DLD1 (cell line): Measurements from ENCODE around the gene CENPS.

Experiments used
- in situ Hi-C: cut with HindIII; loops from 2 replicates; pipeline ENCODE4 v1.10.0; 2017; ENCODE audit warnings: low sequenced_read_pairs

Gene CENPS

GRCh38 chr1:10489291-10490055 is 59.2 kb downstream of the CENPS start:
- in situ Hi-C loops: loop anchor here (5.0 kb wide), 1 partner anchor 37 kb away; the partner anchor contains the start of gene CORT

GRCh38 chr1:10490286-10490970 is 60.2 kb downstream of the CENPS start:
- in situ Hi-C loops: loop anchor here (5.0 kb wide), 1 partner anchor 38 kb away; the partner anchor contains the start of gene CORT
